ENCODE data around the gene CD44.

Gene CD44

GRCh38 chr11:35262056-35262455, 123.1 kb downstream of the CD44 start:
- DNase-seq (ENCODE audit: low spot score) = no peak

- DNase-seq (ENCODE audit: low spot score) = no peak
Observed at GRCh38 chr11:35262735-35263134, 123.8 kb downstream of the CD44 start.

GRCh38 chr11:35265755-35266454, 126.9 kb downstream of the CD44 start:
- no peak for DNase-seq (ENCODE audit: low spot score)

- DNase-seq (ENCODE audit: low spot score) = no peak
Observed at GRCh38 chr11:35267504-35267903, 128.5 kb downstream of the CD44 start.

- DNase-seq (ENCODE audit: low spot score) = no peak
Observed at GRCh38 chr11:35270342-35270741, 131.4 kb downstream of the CD44 start.

GRCh38 chr11:35271031-35271430, 132.1 kb downstream of the CD44 start:
- DNase-seq (ENCODE audit: low spot score) = no peak

GRCh38 chr11:35272391-35272902, 133.5 kb downstream of the CD44 start:
- DNase-seq (ENCODE audit: low spot score) = no peak

- no peak for DNase-seq (ENCODE audit: low spot score)
Observed at GRCh38 chr11:35274909-35275785, 136.2 kb downstream of the CD44 start.

GRCh38 chr11:35275786-35276170, 136.8 kb downstream of the CD44 start:
- no peak for DNase-seq (ENCODE audit: low spot score)

- DNase-seq (ENCODE audit: low spot score) = no peak
Observed at GRCh38 chr11:35276396-35277145, 137.6 kb downstream of the CD44 start.

- no peak for DNase-seq (ENCODE audit: low spot score)
Observed at GRCh38 chr11:35277827-35278226, 138.9 kb downstream of the CD44 start.

- no peak for DNase-seq (ENCODE audit: low spot score)
Observed at GRCh38 chr11:35280727-35281126, 141.8 kb downstream of the CD44 start.

GRCh38 chr11:35281169-35281688, 142.3 kb downstream of the CD44 start:
- no peak for DNase-seq (ENCODE audit: low spot score)

All from hematopoietic multipotent progenitor cell treated with erythropoietin and hydrocortisone succinate and interleukin-3 and kit ligand, for 15 days (in vitro differentiated cells).